ENCODE measurements around the gene SLC35F3. TPM values are rescaled to one million over a fixed set of nuclear protein-coding genes. Genes with fewer than 3 reads are reported as not detected.

The SLC35F3 gene
- total and polyA plus RNA-seq, 9 donors: 0.21 to 0.64 (median 0.31) TPM

- Histone ChIP-seq H3K4me3 (ENCODE audit: low read length) (no peak overlapping the region), H3K4me1 (ENCODE audit: control insufficient read depth, insufficient read depth, low read length) (no peaks in the 10 kb centered on the region), H3K27me3 (ENCODE audit: control insufficient read depth, insufficient read depth, low read length) (no peaks in the 10 kb centered on the region), H3K36me3 (ENCODE audit: control insufficient read depth, insufficient read depth, low read length) (no peaks in the 10 kb centered on the region), H3K9me3 (replicated peaks; ENCODE audit: control insufficient read depth, low read depth, low read length) (peaks cover 5% of the 10 kb centered on the region), H3K27ac (ENCODE audit: low read length) (no peak overlapping the region)
- no peak for DNase-seq
- WGBS (ENCODE audit: insufficient coverage): no CpG with 5 or more reads among the region's 3 CpGs
Measured at GRCh38 chr1:234014208-234014607, 109.7 kb downstream of the SLC35F3 start.

- Histone ChIP-seq H3K27me3 (ENCODE audit: control insufficient read depth, insufficient read depth, low read length) (no peaks in the 10 kb centered on the region), H3K36me3 (ENCODE audit: control insufficient read depth, insufficient read depth, low read length) (no peaks in the 10 kb centered on the region), H3K4me3 (ENCODE audit: low read length) (no peak overlapping the region), H3K27ac (ENCODE audit: low read length) (no peak overlapping the region), H3K9me3 (replicated peaks; ENCODE audit: control insufficient read depth, low read depth, low read length) (no peaks in the 10 kb centered on the region), H3K4me1 (ENCODE audit: control insufficient read depth, insufficient read depth, low read length) (no peaks in the 10 kb centered on the region)
- DNase-seq: no peak
- 97% methylated on average over 3 of the region's 4 CpGs for WGBS (ENCODE audit: insufficient coverage)
Measured at GRCh38 chr1:234018816-234019215, 114.3 kb downstream of the SLC35F3 start.

GRCh38 chr1:234019387-234019786, 114.9 kb downstream of the SLC35F3 start:
- Histone ChIP-seq H3K4me1 (ENCODE audit: control insufficient read depth, insufficient read depth, low read length) (no peaks in the 10 kb centered on the region), H3K27me3 (ENCODE audit: control insufficient read depth, insufficient read depth, low read length) (no peaks in the 10 kb centered on the region), H3K27ac (ENCODE audit: low read length) (no peak overlapping the region), H3K9me3 (replicated peaks; ENCODE audit: control insufficient read depth, low read depth, low read length) (no peaks in the 10 kb centered on the region), H3K36me3 (ENCODE audit: control insufficient read depth, insufficient read depth, low read length) (no peaks in the 10 kb centered on the region), H3K4me3 (ENCODE audit: low read length) (no peak overlapping the region)
- 85% methylated on average over 2 of the region's 2 CpGs for WGBS (ENCODE audit: insufficient coverage)
- no peak for DNase-seq

- no peak for DNase-seq
- no peaks in the 10 kb centered on the region for H3K36me3 ChIP-seq (ENCODE audit: control insufficient read depth, insufficient read depth, low read length)
- no peak overlapping the region for H3K4me3 ChIP-seq (ENCODE audit: low read length)
- H3K9me3 ChIP-seq (replicated peaks; ENCODE audit: control insufficient read depth, low read depth, low read length): no peaks in the 10 kb centered on the region
- no peaks in the 10 kb centered on the region for H3K4me1 ChIP-seq (ENCODE audit: control insufficient read depth, insufficient read depth, low read length)
- WGBS (ENCODE audit: insufficient coverage): no CpG with 5 or more reads among the region's 2 CpGs
- no peak overlapping the region for H3K27ac ChIP-seq (ENCODE audit: low read length)
- H3K27me3 ChIP-seq (ENCODE audit: control insufficient read depth, insufficient read depth, low read length): no peaks in the 10 kb centered on the region
Measured at GRCh38 chr1:234022302-234022701, 117.8 kb downstream of the SLC35F3 start.

- no peaks in the 10 kb centered on the region for H3K27me3 ChIP-seq (ENCODE audit: control insufficient read depth, insufficient read depth, low read length)
- no peak overlapping the region for H3K27ac ChIP-seq (ENCODE audit: low read length)
- no peaks in the 10 kb centered on the region for H3K9me3 ChIP-seq (replicated peaks; ENCODE audit: control insufficient read depth, low read depth, low read length)
- H3K4me3 ChIP-seq (ENCODE audit: low read length): no peak overlapping the region
- 90% methylated on average over 8 of the region's 8 CpGs for WGBS (ENCODE audit: insufficient coverage)
- no peaks in the 10 kb centered on the region for H3K4me1 ChIP-seq (ENCODE audit: control insufficient read depth, insufficient read depth, low read length)
- DNase-seq: no peak
- H3K36me3 ChIP-seq (ENCODE audit: control insufficient read depth, insufficient read depth, low read length): no peaks in the 10 kb centered on the region
Measured at GRCh38 chr1:234039603-234040002, 135.1 kb downstream of the SLC35F3 start.

- 80% methylated on average over 2 of the region's 9 CpGs for WGBS (ENCODE audit: insufficient coverage)
- DNase-seq: no peak
- no peaks in the 10 kb centered on the region for H3K4me1 ChIP-seq (ENCODE audit: control insufficient read depth, insufficient read depth, low read length)
- no peaks in the 10 kb centered on the region for H3K36me3 ChIP-seq (ENCODE audit: control insufficient read depth, insufficient read depth, low read length)
- no peaks in the 10 kb centered on the region for H3K9me3 ChIP-seq (replicated peaks; ENCODE audit: control insufficient read depth, low read depth, low read length)
- H3K27me3 ChIP-seq (ENCODE audit: control insufficient read depth, insufficient read depth, low read length): no peaks in the 10 kb centered on the region
- H3K27ac ChIP-seq (ENCODE audit: low read length): no peak overlapping the region
- no peak overlapping the region for H3K4me3 ChIP-seq (ENCODE audit: low read length)
Measured at GRCh38 chr1:234040446-234041317, 136.2 kb downstream of the SLC35F3 start.

GRCh38 chr1:234044079-234044478, 139.6 kb downstream of the SLC35F3 start:
- H3K9me3 ChIP-seq (replicated peaks; ENCODE audit: control insufficient read depth, low read depth, low read length): peaks cover 5% of the 10 kb centered on the region
- H3K27ac ChIP-seq (ENCODE audit: low read length): no peak overlapping the region
- WGBS (ENCODE audit: insufficient coverage): no CpG with 5 or more reads among the region's 1 CpG
- no peaks in the 10 kb centered on the region for H3K27me3 ChIP-seq (ENCODE audit: control insufficient read depth, insufficient read depth, low read length)
- H3K36me3 ChIP-seq (ENCODE audit: control insufficient read depth, insufficient read depth, low read length): no peaks in the 10 kb centered on the region
- H3K4me3 ChIP-seq (ENCODE audit: low read length): no peak overlapping the region
- no peak for DNase-seq
- no peaks in the 10 kb centered on the region for H3K4me1 ChIP-seq (ENCODE audit: control insufficient read depth, insufficient read depth, low read length)

- Histone ChIP-seq H3K9me3 (replicated peaks; ENCODE audit: control insufficient read depth, low read depth, low read length) (peaks cover 8% of the 10 kb centered on the region), H3K27me3 (ENCODE audit: control insufficient read depth, insufficient read depth, low read length) (no peaks in the 10 kb centered on the region), H3K4me3 (ENCODE audit: low read length) (no peak overlapping the region), H3K27ac (ENCODE audit: low read length) (no peak overlapping the region), H3K36me3 (ENCODE audit: control insufficient read depth, insufficient read depth, low read length) (no peaks in the 10 kb centered on the region), H3K4me1 (ENCODE audit: control insufficient read depth, insufficient read depth, low read length) (no peaks in the 10 kb centered on the region)
- no peak for DNase-seq
Measured at GRCh38 chr1:234047123-234047522, 142.6 kb downstream of the SLC35F3 start.

GRCh38 chr1:234062166-234062565, 157.7 kb downstream of the SLC35F3 start:
- WGBS (ENCODE audit: insufficient coverage): no CpG with 5 or more reads among the region's 3 CpGs
- H3K9me3 ChIP-seq (replicated peaks; ENCODE audit: control insufficient read depth, low read depth, low read length): no peaks in the 10 kb centered on the region

GRCh38 chr1:234065794-234066447, 161.4 kb downstream of the SLC35F3 start:
- DNase-seq: peak; percentile 42
- H3K4me3 ChIP-seq (ENCODE audit: low read length): no peak overlapping the region
- H3K27me3 ChIP-seq (ENCODE audit: control insufficient read depth, insufficient read depth, low read length): no peaks in the 10 kb centered on the region
- no peaks in the 10 kb centered on the region for H3K36me3 ChIP-seq (ENCODE audit: control insufficient read depth, insufficient read depth, low read length)
- no peak overlapping the region for H3K27ac ChIP-seq (ENCODE audit: low read length)
- 18% methylated on average over 8 of the region's 17 CpGs for WGBS (ENCODE audit: insufficient coverage)
- no peaks in the 10 kb centered on the region for H3K4me1 ChIP-seq (ENCODE audit: control insufficient read depth, insufficient read depth, low read length)
- no peaks in the 10 kb centered on the region for H3K9me3 ChIP-seq (replicated peaks; ENCODE audit: control insufficient read depth, low read depth, low read length)

More at GRCh38 chr1:234062166-234062565, 157.7 kb downstream of the SLC35F3 start:
- Histone ChIP-seq H3K4me3 (ENCODE audit: low read length) (no peak overlapping the region), H3K27me3 (ENCODE audit: control insufficient read depth, insufficient read depth, low read length) (no peaks in the 10 kb centered on the region), H3K27ac (ENCODE audit: low read length) (no peak overlapping the region), H3K4me1 (ENCODE audit: control insufficient read depth, insufficient read depth, low read length) (no peaks in the 10 kb centered on the region), H3K36me3 (ENCODE audit: control insufficient read depth, insufficient read depth, low read length) (no peaks in the 10 kb centered on the region)
- DNase-seq: no peak

Measured in muscle of leg (tissue), 11 donors.